Naive thymus-derived CD4-positive, alpha-beta T cell (primary cell): ENCODE measurements around the gene TMEM132E. TPM values are rescaled to one million over a fixed set of nuclear protein-coding genes. Genes with fewer than 3 reads are reported as not detected.

Source experiments
- ATAC-seq: fragments of 150-1000 bp; cut with Tn5 transposase; 2 replicates; pipeline ENCODE4 v1.10.0; 2021; ENCODE audit warnings: mild to moderate bottlenecking, moderate library complexity
- CTCF ChIA-PET: fragments of 350-600 bp; sonication (Branson Sonifier 250); formaldehyde crosslinking; loops from one replicate; lab custom pipeline; 2021; ENCODE audit warnings: antibody characterized with exemption; lab: Charles Lee
- POLR2A ChIA-PET: fragments of 350-600 bp; sonication (Branson Sonifier 250); formaldehyde crosslinking; loops from one replicate; lab custom pipeline; 2021; ENCODE audit warnings: antibody characterized with exemption, inconsistent platforms; lab: Charles Lee
- DNase-seq, 9 donors: peaks; one replicate each; pipeline versions ENCODE4 v3.0.0 to v3.0.0-alpha.2; 2020 to 2022; ENCODE audit warnings: mixed read lengths in 1 of 9
- H3K27ac ChIP-seq: one replicate; pipeline ENCODE4 v1.7.0; 2013; ENCODE audit warnings: mild to moderate bottlenecking, low read depth, low read length, moderate library complexity
- H3K27me3 ChIP-seq, 2 donors: one replicate each; pipeline ENCODE4 v1.7.0; 2013; ENCODE audit warnings: low read length in 2 of 2, mild to moderate bottlenecking in 2 of 2, moderate library complexity in 2 of 2; ENCODE audit not compliant: control insufficient read depth in 2 of 2, insufficient read depth in 2 of 2
- H3K36me3 ChIP-seq, 3 experiments: 1 replicate in 2 of 3; 2 replicates in 1 of 3; pipeline ENCODE4 v1.7.0; 2013; ENCODE audit warnings: low read length in 3 of 3, mild to moderate bottlenecking in 3 of 3, moderate library complexity in 1 of 3; ENCODE audit not compliant: insufficient read depth in 3 of 3, control insufficient read depth in 2 of 3
- H3K4me1 ChIP-seq, 2 donors: one replicate each; pipeline ENCODE4 v1.7.0; 2013; ENCODE audit warnings: low read length in 2 of 2, mild to moderate bottlenecking in 2 of 2, moderate library complexity in 1 of 2; ENCODE audit not compliant: control insufficient read depth in 2 of 2, insufficient read depth in 2 of 2
- H3K4me3 ChIP-seq: 2 replicates; pipeline ENCODE4 v1.7.0; 2013; ENCODE audit warnings: mild to moderate bottlenecking, low read length
- H3K9me3 ChIP-seq, 3 experiments: 1 replicate in 2 of 3; 2 replicates in 1 of 3; pipeline ENCODE4 v1.7.0; 2013; ENCODE audit warnings: low read length in 3 of 3; ENCODE audit not compliant: control insufficient read depth in 2 of 3
- H3K27ac Mint-ChIP-seq, 9 donors: one replicate each; pipeline ENCODE4 v1.8.0; 2020 to 2022; ENCODE audit warnings: mixed read lengths in 9 of 9, mild to moderate bottlenecking in 8 of 9, moderate library complexity in 5 of 9, inconsistent platforms in 2 of 9
- H3K27me3 Mint-ChIP-seq, 5 donors: one replicate each; pipeline ENCODE4 v1.8.0; 2021 to 2022; ENCODE audit warnings: mixed read lengths in 5 of 5, mild to moderate bottlenecking in 1 of 5
- H3K36me3 Mint-ChIP-seq, 5 donors: one replicate each; pipeline ENCODE4 v1.8.0; 2020 to 2022; ENCODE audit warnings: mixed read lengths in 5 of 5, mild to moderate bottlenecking in 3 of 5, inconsistent platforms in 1 of 5
- H3K4me1 Mint-ChIP-seq, 7 donors: one replicate each; pipeline ENCODE4 v1.8.0; 2020 to 2022; ENCODE audit warnings: mixed read lengths in 7 of 7, mild to moderate bottlenecking in 3 of 7, inconsistent platforms in 1 of 7
- H3K4me3 Mint-ChIP-seq, 10 donors: one replicate each; pipeline ENCODE4 v1.8.0; 2020 to 2022; ENCODE audit warnings: mild to moderate bottlenecking in 10 of 10, mixed read lengths in 10 of 10, moderate library complexity in 6 of 10, inconsistent platforms in 2 of 10
- H3K9me3 Mint-ChIP-seq, 11 donors: one replicate each; pipeline ENCODE4 v1.8.0; 2020 to 2022; ENCODE audit warnings: mixed read lengths in 11 of 11, mild to moderate bottlenecking in 4 of 11, inconsistent platforms in 1 of 11, moderate library complexity in 1 of 11
- intact Hi-C, 2 donors: fragments of 100-400 bp; cut with micrococcal nuclease; formaldehyde crosslinking; loops; one replicate each; pipeline ENCODE4 v1.15.1; 2023
- polyA plus RNA-seq, 2 donors: library from polyadenylated mRNA; unstranded; fragments of 300-500 nt; fragmentation: Illumina TruSeq; gene quantifications; one replicate each; pipeline ENCODE4 v1.2.3, GENCODE V29; 2021
- total RNA-seq, 6 experiments: library from RNA in 5 of 6; stranded (reverse) in 5 of 6; gene quantifications; 1 replicate in 5 of 6; 2 replicates in 1 of 6; pipeline ENCODE4 v1.2.3 and lab custom pipeline; 2021 to 2026

TMEM132E gene
- total and polyA plus RNA-seq, 7 experiments from 2014 or later = 0.10 to 0.89 (median 0.35) TPM; not detected in 1

GRCh38 chr17:34592002-34592401 is 12.6 kb downstream of the TMEM132E start:
- Mint-ChIP-seq H3K36me3 (no peaks in the 10 kb centered on the region), H3K9me3 (no peaks in the 10 kb centered on the region), H3K27ac (no peak overlapping the region), H3K27me3 (peaks cover 25 to 44% (median 37%) of the 10 kb centered on the region in 5 donors), H3K4me1 (peaks cover 0 to 6% (median 0%) of the 10 kb centered on the region in 7 donors), H3K4me3 (no peak overlapping the region)
- intact Hi-C loops = no loop called here
- no peaks in the 10 kb centered on the region for H3K27me3 ChIP-seq
- H3K27ac ChIP-seq = no peak overlapping the region
- no peaks in the 10 kb centered on the region for H3K9me3 ChIP-seq
- ATAC-seq = no peak
- DNase-seq = no peak
- H3K36me3 ChIP-seq = no peaks in the 10 kb centered on the region
- no peaks in the 10 kb centered on the region for H3K4me1 ChIP-seq
- H3K4me3 ChIP-seq = no peak overlapping the region
- POLR2A ChIA-PET = no interaction called here
- CTCF ChIA-PET = no interaction called here

DNA sequence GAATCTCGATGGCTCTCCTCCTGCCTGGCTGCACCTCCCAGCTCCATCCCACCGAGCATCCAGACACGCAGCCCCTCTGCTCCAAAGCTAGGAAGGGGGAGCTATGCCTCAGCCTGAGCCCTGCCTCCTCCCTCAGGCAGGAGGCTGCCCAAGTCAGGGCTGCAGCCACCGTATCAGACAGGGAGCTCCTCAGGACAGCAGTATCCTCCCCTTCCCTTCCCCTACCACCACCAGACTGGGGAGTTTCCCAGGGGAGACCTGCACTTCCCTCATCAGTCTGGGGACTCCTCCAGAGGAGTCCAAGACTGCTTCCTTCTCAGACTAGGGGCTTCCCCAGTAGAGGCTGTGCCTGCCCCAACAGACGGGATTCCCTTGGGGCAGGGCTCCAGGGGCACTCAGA is 17.5 kb downstream of the TMEM132E start:
- H3K9me3 Mint-ChIP-seq = peaks cover 0 to 2% (median 0%) of the 10 kb centered on the region in 11 donors
- POLR2A ChIA-PET = no interaction called here
- Histone ChIP-seq H3K36me3 (no peaks in the 10 kb centered on the region), H3K4me3 (no peak overlapping the region), H3K9me3 (no peaks in the 10 kb centered on the region), H3K27ac (no peak overlapping the region), H3K4me1 (no peaks in the 10 kb centered on the region), H3K27me3 (no peaks in the 10 kb centered on the region)
- CTCF ChIA-PET = no interaction called here
- no peaks in the 10 kb centered on the region for H3K36me3 Mint-ChIP-seq
- ATAC-seq (no peak), DNase-seq (no peak)
- intact Hi-C loops = no loop called here
- H3K27me3 Mint-ChIP-seq = peaks cover 10 to 26% (median 17%) of the 10 kb centered on the region in 5 donors
- H3K27ac Mint-ChIP-seq = no peak overlapping the region
- no peak overlapping the region for H3K4me3 Mint-ChIP-seq
- peaks cover 0 to 6% (median 0%) of the 10 kb centered on the region in 7 donors for H3K4me1 Mint-ChIP-seq

- no peaks in the 10 kb centered on the region for H3K36me3 ChIP-seq
- peaks cover 13 to 20% (median 16%) of the 10 kb centered on the region in 5 donors for H3K27me3 Mint-ChIP-seq
- no peaks in the 10 kb centered on the region for H3K27me3 ChIP-seq
- no peak overlapping the region for H3K4me3 Mint-ChIP-seq
- H3K4me1 ChIP-seq = no peaks in the 10 kb centered on the region
- H3K9me3 Mint-ChIP-seq = peaks cover 0 to 2% (median 0%) of the 10 kb centered on the region in 11 donors
- ATAC-seq (no peak), DNase-seq (no peak)
- ChIA-PET CTCF (no interaction called here), POLR2A (no interaction called here)
- H3K27ac Mint-ChIP-seq = no peak overlapping the region
- intact Hi-C loops = no loop called here
- H3K27ac ChIP-seq = no peak overlapping the region
- peaks cover 0 to 6% (median 0%) of the 10 kb centered on the region in 7 donors for H3K4me1 Mint-ChIP-seq
- no peak overlapping the region for H3K4me3 ChIP-seq
- H3K36me3 Mint-ChIP-seq = no peaks in the 10 kb centered on the region
- H3K9me3 ChIP-seq = no peaks in the 10 kb centered on the region
These were observed 18.9 kb downstream of the TMEM132E start for GRCh38 chr17:34598161-34598776.

GRCh38 chr17:34601416-34601815 is 22.0 kb downstream of the TMEM132E start:
- intact Hi-C loops = no loop called here
- Histone ChIP-seq H3K4me3 (no peak overlapping the region), H3K36me3 (no peaks in the 10 kb centered on the region), H3K4me1 (no peaks in the 10 kb centered on the region), H3K9me3 (no peaks in the 10 kb centered on the region), H3K27ac (no peak overlapping the region), H3K27me3 (no peaks in the 10 kb centered on the region)
- DNase-seq (no peak), ATAC-seq (no peak)
- CTCF ChIA-PET = no interaction called here
- peaks cover 0 to 2% (median 0%) of the 10 kb centered on the region in 11 donors for H3K9me3 Mint-ChIP-seq
- no peaks in the 10 kb centered on the region for H3K36me3 Mint-ChIP-seq
- no peak overlapping the region for H3K4me3 Mint-ChIP-seq
- POLR2A ChIA-PET = no interaction called here
- H3K27me3 Mint-ChIP-seq = peaks cover 5 to 11% (median 6%) of the 10 kb centered on the region in 5 donors
- peaks cover 0 to 3% (median 0%) of the 10 kb centered on the region in 7 donors for H3K4me1 Mint-ChIP-seq
- no peak overlapping the region for H3K27ac Mint-ChIP-seq

DNA sequence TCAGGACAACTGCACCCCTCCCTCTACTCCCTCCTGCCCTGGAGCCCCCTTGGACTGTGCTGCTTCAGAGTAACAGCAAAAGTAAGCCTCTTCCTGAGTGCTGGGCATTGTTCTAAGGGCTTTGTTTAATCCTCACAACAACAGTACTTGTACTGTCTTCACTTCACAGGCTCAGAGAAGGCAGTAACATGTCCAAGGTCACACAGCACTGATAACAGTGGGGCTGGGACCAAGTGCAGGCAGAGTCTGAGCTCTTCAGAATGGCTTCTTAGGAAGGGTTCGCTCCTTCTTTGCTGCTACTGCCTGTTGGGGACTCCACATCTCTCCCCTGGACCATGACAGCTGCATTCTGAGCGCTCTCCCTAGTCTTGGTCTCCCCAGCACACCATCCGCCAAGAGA is 24.6 kb downstream of the TMEM132E start:
- peaks cover 0 to 3% (median 0%) of the 10 kb centered on the region in 7 donors for H3K4me1 Mint-ChIP-seq
- Histone ChIP-seq H3K27me3 (no peaks in the 10 kb centered on the region), H3K27ac (no peak overlapping the region), H3K9me3 (no peaks in the 10 kb centered on the region), H3K4me1 (no peaks in the 10 kb centered on the region), H3K4me3 (no peak overlapping the region), H3K36me3 (no peaks in the 10 kb centered on the region)
- ChIA-PET POLR2A (no interaction called here), CTCF (no interaction called here)
- peaks cover 20 to 24% (median 21%) of the 10 kb centered on the region in 5 donors for H3K27me3 Mint-ChIP-seq
- peaks cover 0 to 2% (median 0%) of the 10 kb centered on the region in 11 donors for H3K9me3 Mint-ChIP-seq
- no peak overlapping the region for H3K27ac Mint-ChIP-seq
- H3K36me3 Mint-ChIP-seq = no peaks in the 10 kb centered on the region
- DNase-seq = no peak
- ATAC-seq = no peak
- intact Hi-C loops = no loop called here
- no peak overlapping the region for H3K4me3 Mint-ChIP-seq

DNA sequence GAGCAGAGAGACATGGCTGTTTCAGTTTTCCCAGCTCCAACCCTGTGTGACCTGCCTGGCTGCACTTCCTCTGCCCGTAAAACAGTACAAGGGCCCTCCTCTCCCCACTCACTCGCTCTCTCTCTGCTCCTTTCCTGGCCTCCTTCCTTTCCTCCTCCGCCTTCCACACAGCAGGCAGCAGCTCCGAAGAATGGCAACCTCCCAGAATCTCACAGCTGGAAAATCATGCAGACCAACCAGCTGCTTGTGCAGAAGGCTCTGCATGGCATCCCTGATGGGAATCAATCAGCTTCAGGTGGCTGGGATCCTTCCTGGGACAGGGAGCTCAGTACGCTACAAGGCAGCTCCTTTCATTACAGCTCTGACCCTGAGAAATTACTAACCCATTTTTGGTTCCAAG is 27.4 kb downstream of the TMEM132E start:
- Mint-ChIP-seq H3K4me3 (no peak overlapping the region), H3K9me3 (peaks cover 0 to 3% (median 0%) of the 10 kb centered on the region in 11 donors), H3K27me3 (peaks cover 39 to 48% (median 44%) of the 10 kb centered on the region in 5 donors), H3K27ac (no peak overlapping the region), H3K4me1 (peaks cover 0 to 5% (median 0%) of the 10 kb centered on the region in 7 donors), H3K36me3 (peaks cover 0 to 4% (median 0%) of the 10 kb centered on the region in 5 donors)
- peaks cover 0 to 4% of the 10 kb centered on the region in 2 donors for H3K27me3 ChIP-seq
- POLR2A ChIA-PET = interaction anchor here (0.8 kb wide), 1 partner anchor 11 kb away, joined by 3 read pairs; no protein-coding TSS in a partner anchor
- CTCF ChIA-PET = no interaction called here
- no peak overlapping the region for H3K27ac ChIP-seq
- H3K4me3 ChIP-seq = no peak overlapping the region
- H3K9me3 ChIP-seq = no peaks in the 10 kb centered on the region
- ATAC-seq = no peak
- H3K4me1 ChIP-seq = no peaks in the 10 kb centered on the region
- no peaks in the 10 kb centered on the region for H3K36me3 ChIP-seq
- DNase-seq = no peak
- intact Hi-C loops = no loop called here

GRCh38 chr17:34607917-34608316 is 28.5 kb downstream of the TMEM132E start:
- Mint-ChIP-seq H3K4me3 (no peak overlapping the region), H3K9me3 (peaks cover 0 to 3% (median 0%) of the 10 kb centered on the region in 11 donors), H3K27ac (no peak overlapping the region), H3K27me3 (peaks cover 41 to 50% (median 44%) of the 10 kb centered on the region in 5 donors), H3K4me1 (peaks cover 0 to 2% (median 0%) of the 10 kb centered on the region in 7 donors), H3K36me3 (peaks cover 0 to 4% (median 0%) of the 10 kb centered on the region in 5 donors)
- Histone ChIP-seq H3K27ac (no peak overlapping the region), H3K36me3 (no peaks in the 10 kb centered on the region), H3K4me3 (no peak overlapping the region), H3K9me3 (no peaks in the 10 kb centered on the region), H3K27me3 (peaks cover 0 to 4% of the 10 kb centered on the region in 2 donors), H3K4me1 (no peaks in the 10 kb centered on the region)
- CTCF ChIA-PET = no interaction called here
- intact Hi-C loops = no loop called here
- no peak for ATAC-seq
- no peak for DNase-seq
- POLR2A ChIA-PET = no interaction called here
